Neural cell (in vitro differentiated cells): ENCODE data around the gene CTSE.

Experiments
- CTCF ChIP-seq: fragments of 450-650 bp; IDR thresholded peaks from 2 replicates; pipeline ENCODE4 v1.5.1; 2014; ENCODE audit warnings: antibody characterized with exemption, mild to moderate bottlenecking, moderate library complexity; ENCODE audit not compliant: poor library complexity, severe bottlenecking
- EP300 ChIP-seq: fragments of 450-650 bp; conservative IDR thresholded peaks from 2 replicates; pipeline ENCODE4 v1.6.1; 2014; ENCODE audit warnings: antibody characterized with exemption, mild to moderate bottlenecking, moderate library complexity; ENCODE audit not compliant: poor library complexity, severe bottlenecking
- EZH2 ChIP-seq: fragments of 200-600, 300-800 bp; shearing (Covaris generic), sonication (generic); IDR thresholded peaks from 2 replicates; pipeline ENCODE4 v1.6.1; 2014; ENCODE audit warnings: antibody characterized with exemption, low read length, borderline replicate concordance, mild to moderate bottlenecking; ENCODE audit not compliant: insufficient read depth, poor library complexity, severe bottlenecking
- MXI1 ChIP-seq: fragments of 450-650 bp; conservative IDR thresholded peaks from 2 replicates; pipeline ENCODE4 v1.6.1; 2014; ENCODE audit warnings: antibody characterized with exemption, mild to moderate bottlenecking; ENCODE audit not compliant: poor library complexity, severe bottlenecking
- POLR2AphosphoS5 ChIP-seq: IDR thresholded peaks from 2 replicates; pipeline ENCODE4 v1.6.1; 2012
- REST ChIP-seq: IDR thresholded peaks from 2 replicates; pipeline ENCODE4 v1.6.1; 2012; ENCODE audit warnings: borderline replicate concordance
- SMC3 ChIP-seq: fragments of 450-650 bp; conservative IDR thresholded peaks from 2 replicates; pipeline ENCODE4 v1.6.1; 2014; ENCODE audit warnings: antibody characterized with exemption, mild to moderate bottlenecking, moderate library complexity; ENCODE audit not compliant: poor library complexity
- TAF1 ChIP-seq: IDR thresholded peaks from 2 replicates; pipeline ENCODE4 v1.6.1; 2012; ENCODE audit warnings: low read depth

GRCh38 chr1:205991237-205991636 lies 32.5 kb downstream of the CTSE start:
- TF ChIP-seq SMC3 (no peak), CTCF (no peak), EZH2 (no peak), TAF1 (no peak), MXI1 (no peak), POLR2AphosphoS5 (no peak), REST (no peak), EP300 (no peak)
